Stimulated activated CD8-positive, alpha-beta memory T cell treated with anti-CD3 and anti-CD28 coated beads, Interleukin-4, amount 100 ng/mL, for 4 hours (primary cell): ENCODE data around the gene CDC123.
"Not testable (repeated sequence)": the region's sequence is repeated elsewhere in the genome, so short reads cannot be mapped to it uniquely, and the experiment has no call there.

Source experiments
- DNase-seq, 2 donors: peaks; one replicate each; pipeline ENCODE4 v3.0.0-alpha.2; 2020; ENCODE audit warnings: low read depth in 2 of 2, low spot score in 1 of 2

The CDC123 gene

GRCh38 chr10:12189426-12189825 is 6.6 kb upstream of the CDC123 start:
- DNase-seq: no peak

GRCh38 chr10:12191715-12192114 is 4.3 kb upstream of the CDC123 start:
- no peak for DNase-seq

- DNase-seq: no peak
These were observed 2.8 kb upstream of the CDC123 start for GRCh38 chr10:12193193-12193592.

- no peak for DNase-seq
These were observed 1.2 kb upstream of the CDC123 start for GRCh38 chr10:12194752-12195271.

GRCh38 chr10:12195281-12195602 is 746 bp upstream of the CDC123 start:
- no peak for DNase-seq

- no peak for DNase-seq
These were observed 683 bp downstream of the CDC123 start for GRCh38 chr10:12196531-12197211.

- DNase-seq: no peak
These were observed 2.2 kb downstream of the CDC123 start for GRCh38 chr10:12198156-12198555.

- DNase-seq: no peak
These were observed 4.9 kb downstream of the CDC123 start for GRCh38 chr10:12200850-12201249.

- DNase-seq: no peak
These were observed 5.6 kb downstream of the CDC123 start for GRCh38 chr10:12201543-12201942.

- DNase-seq: no peak
These were observed 6.2 kb downstream of the CDC123 start for GRCh38 chr10:12202226-12202625.

GRCh38 chr10:12205082-12205481 is 9.1 kb downstream of the CDC123 start:
- DNase-seq: no peak

GRCh38 chr10:12207114-12207513 is 11.1 kb downstream of the CDC123 start:
- DNase-seq: no peak

GRCh38 chr10:12208460-12208859 is 12.5 kb downstream of the CDC123 start:
- DNase-seq: no peak

- DNase-seq: no peak
These were observed 16.5 kb downstream of the CDC123 start for GRCh38 chr10:12212454-12212853.

GRCh38 chr10:12213621-12214020 is 17.6 kb downstream of the CDC123 start:
- DNase-seq: no peak

GRCh38 chr10:12214093-12214492 is 18.1 kb downstream of the CDC123 start:
- DNase-seq: no peak

- no peak for DNase-seq
These were observed 18.8 kb downstream of the CDC123 start for GRCh38 chr10:12214763-12215218.

- no peak for DNase-seq
These were observed 23.0 kb downstream of the CDC123 start for GRCh38 chr10:12218991-12219390.

- DNase-seq: no peak
These were observed 25.6 kb downstream of the CDC123 start for GRCh38 chr10:12221323-12222298.

GRCh38 chr10:12225444-12225843 is 29.5 kb downstream of the CDC123 start:
- DNase-seq: no peak

GRCh38 chr10:12226438-12226837 is 30.4 kb downstream of the CDC123 start:
- not testable (repeated sequence) for DNase-seq

- DNase-seq: no peak
These were observed 32.9 kb downstream of the CDC123 start for GRCh38 chr10:12228851-12229250.
